H9 (cell line): ENCODE results near the gene IDH3B. TPM values are rescaled to one million over a fixed set of nuclear protein-coding genes. Genes with fewer than 3 reads are reported as not detected.

ENCODE experiments used
- DNase-seq: peaks from one replicate; pipeline ENCODE4 v3.0.0-alpha.2; 2017
- H2AFZ ChIP-seq: one replicate; pipeline ENCODE4 v1.6.1; 2013; ENCODE audit warnings: mild to moderate bottlenecking, low read length, control low read depth, moderate library complexity
- H2AK5ac ChIP-seq: 2 replicates; pipeline ENCODE4 v1.6.1; 2013; ENCODE audit warnings: low read length, control low read depth, mixed read lengths; ENCODE audit not compliant: insufficient read length
- H2BK120ac ChIP-seq: one replicate; pipeline ENCODE4 v1.6.1; 2013; ENCODE audit warnings: low read depth, mild to moderate bottlenecking, low read length, control low read depth, inconsistent platforms; ENCODE audit not compliant: poor library complexity, severe bottlenecking
- H2BK12ac ChIP-seq: 2 replicates; pipeline ENCODE4 v1.6.1; 2013; ENCODE audit warnings: low read length, control low read depth, mixed read lengths, low read depth; ENCODE audit not compliant: insufficient read length
- H2BK15ac ChIP-seq: 2 replicates; pipeline ENCODE4 v1.6.1; 2013; ENCODE audit warnings: low read depth, low read length, control low read depth
- H2BK20ac ChIP-seq: one replicate; pipeline ENCODE4 v1.6.1; 2013; ENCODE audit warnings: low read depth, mild to moderate bottlenecking, low read length, control low read depth, inconsistent platforms; ENCODE audit not compliant: poor library complexity, severe bottlenecking
- H2BK5ac ChIP-seq: 2 replicates; pipeline ENCODE4 v1.6.1; 2013; ENCODE audit warnings: low read length, control low read depth, mixed read lengths; ENCODE audit not compliant: insufficient read length
- H3K14ac ChIP-seq: 2 replicates; pipeline ENCODE4 v1.6.1; 2013; ENCODE audit warnings: low read length, control low read depth; ENCODE audit not compliant: insufficient read depth
- H3K18ac ChIP-seq: 2 replicates; pipeline ENCODE4 v1.6.1; 2013; ENCODE audit warnings: low read depth, mild to moderate bottlenecking, mixed read lengths, low read length, control low read depth; ENCODE audit not compliant: insufficient read length
- H3K23ac ChIP-seq: 2 replicates; pipeline ENCODE4 v1.6.1; 2013; ENCODE audit warnings: low read length, control low read depth, mixed read lengths, low read depth; ENCODE audit not compliant: insufficient read length
- H3K23me2 ChIP-seq: 2 replicates; pipeline ENCODE4 v1.6.1; 2013; ENCODE audit warnings: low read depth, mild to moderate bottlenecking, mixed read lengths, low read length, control low read depth; ENCODE audit not compliant: insufficient read length, poor library complexity, severe bottlenecking
- H3K27ac ChIP-seq: 2 replicates; pipeline ENCODE4 v1.5.1; 2013; ENCODE audit warnings: low read length, control low read depth, mixed read lengths, low read depth; ENCODE audit not compliant: insufficient read length
- H3K27me3 ChIP-seq: 2 replicates; pipeline ENCODE4 v1.6.1; 2013; ENCODE audit warnings: low read length, control low read depth, inconsistent platforms; ENCODE audit not compliant: insufficient read depth
- H3K4ac ChIP-seq: 2 replicates; pipeline ENCODE4 v1.6.1; 2013; ENCODE audit warnings: low read depth, mild to moderate bottlenecking, control low read depth, inconsistent platforms, low read length, moderate library complexity
- H3K4me1 ChIP-seq: 2 replicates; pipeline ENCODE4 v1.6.1; 2013; ENCODE audit warnings: low read length, control low read depth, inconsistent platforms; ENCODE audit not compliant: insufficient read depth
- H3K4me2 ChIP-seq: 2 replicates; pipeline ENCODE4 v1.6.1; 2013; ENCODE audit warnings: low read length, control low read depth, mixed read lengths; ENCODE audit not compliant: insufficient read length, insufficient read depth
- H3K56ac ChIP-seq: 2 replicates; pipeline ENCODE4 v1.6.1; 2013; ENCODE audit warnings: low read depth, mild to moderate bottlenecking, mixed read lengths, low read length, control low read depth; ENCODE audit not compliant: insufficient read length
- H3K79me1 ChIP-seq: 2 replicates; pipeline ENCODE4 v1.6.1; 2013; ENCODE audit warnings: low read depth, mild to moderate bottlenecking, moderate library complexity, low read length, control low read depth, inconsistent platforms; ENCODE audit not compliant: insufficient read depth, poor library complexity, severe bottlenecking
- H3K79me2 ChIP-seq: 2 replicates; pipeline ENCODE4 v1.6.1; 2013; ENCODE audit warnings: low read length, control low read depth, inconsistent platforms; ENCODE audit not compliant: insufficient read depth
- H3K9ac ChIP-seq: 2 replicates; pipeline ENCODE4 v1.6.1; 2013; ENCODE audit warnings: low read length, control low read depth, mixed read lengths; ENCODE audit not compliant: insufficient read length; ENCODE audit errors: extremely low read depth
- H3K9me3 ChIP-seq: one replicate; pipeline ENCODE4 v1.6.1; 2013; ENCODE audit warnings: low read depth, low read length, inconsistent platforms; ENCODE audit not compliant: control insufficient read depth
- H3T11ph ChIP-seq: one replicate; pipeline ENCODE4 v1.6.1; 2013; ENCODE audit warnings: mild to moderate bottlenecking, low read length, control low read depth, inconsistent platforms
- H4K20me1 ChIP-seq: one replicate; pipeline ENCODE4 v1.6.1; 2013; ENCODE audit not compliant: control insufficient read depth, insufficient read length, insufficient read depth
- H4K5ac ChIP-seq: 2 replicates; pipeline ENCODE4 v1.6.1; 2013; ENCODE audit warnings: low read depth, mild to moderate bottlenecking, mixed read lengths, low read length, control low read depth; ENCODE audit not compliant: insufficient read length
- H4K8ac ChIP-seq: replicated peaks from 2 replicates; pipeline ENCODE4 v1.6.1; 2013; ENCODE audit warnings: low read length, control low read depth, mixed read lengths, low read depth; ENCODE audit not compliant: insufficient read length
- H4K91ac ChIP-seq: 2 replicates; pipeline ENCODE4 v1.6.1; 2013; ENCODE audit warnings: low read depth, mild to moderate bottlenecking, moderate library complexity, mixed read lengths, low read length, control low read depth; ENCODE audit not compliant: insufficient read length
- H3K27ac Mint-ChIP-seq, 3 experiments: 2 replicates in 2 of 3; 3 replicates in 1 of 3; pipeline ENCODE4 v1.8.0; 2020 to 2021; ENCODE audit warnings: mixed read lengths in 3 of 3, mild to moderate bottlenecking in 1 of 3, moderate library complexity in 1 of 3
- H3K27me3 Mint-ChIP-seq: 2 replicates; pipeline ENCODE4 v1.8.0; 2021; ENCODE audit warnings: low read depth, mild to moderate bottlenecking, moderate library complexity, mixed read lengths
- H3K36me3 Mint-ChIP-seq, 3 experiments: 2 replicates in 2 of 3; 3 replicates in 1 of 3; pipeline ENCODE4 v1.8.0; 2020 to 2021; ENCODE audit warnings: low read depth in 3 of 3, mixed read lengths in 3 of 3; ENCODE audit not compliant: insufficient read depth in 1 of 3
- H3K4me1 Mint-ChIP-seq, 2 experiments: 2 replicates each; pipeline ENCODE4 v1.8.0; 2020; ENCODE audit warnings: mixed read lengths in 2 of 2
- H3K4me3 Mint-ChIP-seq, 2 experiments: 2 replicates in 1 of 2; 3 replicates in 1 of 2; pipeline ENCODE4 v1.8.0; 2020 to 2021; ENCODE audit warnings: mild to moderate bottlenecking in 2 of 2, mixed read lengths in 2 of 2, moderate library complexity in 1 of 2
- H3K9me3 Mint-ChIP-seq, 2 experiments: 2 replicates in 1 of 2; 3 replicates in 1 of 2; pipeline ENCODE4 v1.8.0; 2020; ENCODE audit warnings: mild to moderate bottlenecking in 2 of 2, mixed read lengths in 2 of 2, moderate library complexity in 1 of 2
- WGBS: extraction: QIAGEN DNeasy Blood & Tissue Kit; methylation state at CpG from one replicate; pipeline ENCODE4 v1.1.7; 2013; ENCODE audit warnings: missing lambda C conversion rate, low lambda C conversion rate, mixed read lengths; ENCODE audit not compliant: insufficient read length; ENCODE audit errors: extremely low coverage; 5-methylcytosine and 5-hydroxymethylcytosine counted together
- total RNA-seq: library from RNA; stranded (reverse); gene quantifications from 2 replicates; pipeline ENCODE4 v1.2.1, GENCODE V29; 2021
- TF ChIP-seq, protein P1 (sequence below): fragments of 200-600 bp; sonication (generic); conservative IDR thresholded peaks from 3 replicates; pipeline ENCODE4 v1.8.0; 2021; ENCODE audit warnings: antibody characterized with exemption, mild to moderate bottlenecking

Gene IDH3B
- total RNA-seq, 1 experiment from 2014 or later = 114 TPM

DNA sequence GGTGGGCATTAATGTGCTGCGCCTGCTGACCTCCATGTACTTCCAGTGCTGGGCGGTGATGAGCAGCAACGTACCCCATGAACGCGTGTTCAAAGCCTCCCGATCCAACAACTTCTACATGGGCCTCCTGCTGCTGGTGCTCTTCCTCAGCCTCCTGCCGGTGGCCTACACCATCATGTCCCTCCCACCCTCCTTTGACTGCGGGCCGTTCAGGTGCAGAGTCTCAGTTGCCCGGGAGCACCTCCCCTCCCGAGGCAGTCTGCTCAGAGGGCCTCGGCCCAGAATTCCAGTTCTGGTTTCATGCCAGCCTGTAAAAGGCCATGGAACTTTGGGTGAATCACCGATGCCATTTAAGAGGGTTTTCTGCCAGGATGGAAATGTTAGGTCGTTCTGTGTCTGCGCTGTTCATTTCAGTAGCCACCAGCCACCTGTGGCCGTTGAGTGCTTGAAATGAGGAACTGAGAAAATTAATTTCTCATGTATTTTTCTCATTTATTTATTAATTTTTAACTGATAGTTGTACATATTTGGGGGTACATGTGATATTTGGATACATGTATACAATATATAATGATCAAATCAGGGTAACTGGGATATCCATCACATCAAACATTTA lies 46.8 kb downstream of the IDH3B start:
- Mint-ChIP-seq H3K27me3 (peaks cover 45% of the 10 kb centered on the region), H3K27ac (no peak overlapping the region), H3K4me3 (no peak overlapping the region), H3K9me3 (peaks cover 2 to 3% of the 10 kb centered on the region in 2 experiments; a peak in 3 of 5 replicates), H3K4me1 (no peaks in the 10 kb centered on the region), H3K36me3 (no peaks in the 10 kb centered on the region)
- Histone ChIP-seq H2AK5ac (no peak overlapping the region), H2BK20ac (no peak overlapping the region), H3K9me3 (no peaks in the 10 kb centered on the region), H4K5ac (no peak overlapping the region), H4K20me1 (no peaks in the 10 kb centered on the region), H2BK12ac (no peak overlapping the region), H3K79me1 (no peaks in the 10 kb centered on the region), H2BK5ac (no peak overlapping the region), H3K23ac (no peak overlapping the region), H3K23me2 (no peaks in the 10 kb centered on the region), H3K4me2 (no peak overlapping the region), H3K18ac (no peak overlapping the region), H3K79me2 (no peaks in the 10 kb centered on the region), H3K56ac (no peak overlapping the region), H4K91ac (no peak overlapping the region), H3K27ac (no peak overlapping the region), H2BK15ac (no peak overlapping the region), H3K4me1 (no peaks in the 10 kb centered on the region), H4K8ac (no peak overlapping the region), H2BK120ac (no peak overlapping the region), H2AFZ (no peak overlapping the region), H3K9ac (no peak overlapping the region), H3K4ac (no peak overlapping the region), H3K14ac (no peak overlapping the region), H3T11ph (no peak overlapping the region), H3K27me3 (no peaks in the 10 kb centered on the region)
- TF ChIP-seq, protein P1, sequence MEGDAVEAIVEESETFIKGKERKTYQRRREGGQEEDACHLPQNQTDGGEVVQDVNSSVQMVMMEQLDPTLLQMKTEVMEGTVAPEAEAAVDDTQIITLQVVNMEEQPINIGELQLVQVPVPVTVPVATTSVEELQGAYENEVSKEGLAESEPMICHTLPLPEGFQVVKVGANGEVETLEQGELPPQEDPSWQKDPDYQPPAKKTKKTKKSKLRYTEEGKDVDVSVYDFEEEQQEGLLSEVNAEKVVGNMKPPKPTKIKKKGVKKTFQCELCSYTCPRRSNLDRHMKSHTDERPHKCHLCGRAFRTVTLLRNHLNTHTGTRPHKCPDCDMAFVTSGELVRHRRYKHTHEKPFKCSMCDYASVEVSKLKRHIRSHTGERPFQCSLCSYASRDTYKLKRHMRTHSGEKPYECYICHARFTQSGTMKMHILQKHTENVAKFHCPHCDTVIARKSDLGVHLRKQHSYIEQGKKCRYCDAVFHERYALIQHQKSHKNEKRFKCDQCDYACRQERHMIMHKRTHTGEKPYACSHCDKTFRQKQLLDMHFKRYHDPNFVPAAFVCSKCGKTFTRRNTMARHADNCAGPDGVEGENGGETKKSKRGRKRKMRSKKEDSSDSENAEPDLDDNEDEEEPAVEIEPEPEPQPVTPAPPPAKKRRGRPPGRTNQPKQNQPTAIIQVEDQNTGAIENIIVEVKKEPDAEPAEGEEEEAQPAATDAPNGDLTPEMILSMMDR = no peak
- DNase-seq = no peak
- no CpG with 5 or more reads among the region's 16 CpGs for WGBS
